ENCODE measurements around the gene EPDR1. TPM values are rescaled to one million over a fixed set of nuclear protein-coding genes. Genes with fewer than 3 reads are reported as not detected.

Gene EPDR1
- polyA plus RNA-seq, 4 donors, result 16.8 to 20.6 (median 19.3) TPM

DNA sequence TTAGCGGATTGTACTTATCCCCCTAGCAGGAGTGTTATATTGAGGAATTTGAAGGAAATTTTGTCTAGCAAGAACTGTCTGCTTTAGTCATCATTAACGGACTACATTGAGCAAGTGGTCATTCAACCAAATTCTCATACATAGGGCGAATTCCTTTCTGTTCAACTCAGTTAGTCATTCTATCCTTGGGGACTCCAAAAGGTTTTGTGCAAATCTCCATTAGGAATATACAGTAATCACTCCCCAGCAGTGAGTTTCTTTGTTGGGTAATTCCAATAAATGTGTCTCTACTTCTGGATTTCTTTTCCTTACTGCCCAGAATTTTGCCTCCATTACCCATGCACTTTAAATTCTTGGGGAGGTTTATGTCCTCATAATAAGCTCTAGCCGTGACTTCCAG, 51.1 kb downstream of the EPDR1 start:
- no peak for DNase-seq (ENCODE audit: low read depth in 4 of 4, low spot score in 2 of 4)

DNA sequence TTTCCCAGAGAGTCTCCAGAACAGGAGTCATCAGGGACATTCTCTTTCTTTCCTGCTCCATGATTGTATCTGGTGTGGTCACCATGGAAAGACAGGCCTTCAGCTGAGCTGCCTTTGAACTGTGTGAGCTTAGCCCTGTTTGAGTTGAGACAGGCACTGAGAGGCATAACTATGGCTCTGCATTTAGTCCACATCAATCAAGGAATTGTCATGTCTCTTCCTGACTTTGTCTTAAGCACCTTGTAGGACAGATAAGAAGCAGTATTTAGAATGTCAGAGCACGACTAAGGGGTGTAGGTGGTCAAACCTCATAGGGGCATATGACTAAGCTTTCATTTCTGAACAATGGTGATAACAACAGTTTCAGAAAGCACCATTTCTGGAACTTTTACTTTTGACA, 53.5 kb downstream of the EPDR1 start:
- no peak for DNase-seq (ENCODE audit: low read depth in 4 of 4, low spot score in 2 of 4)

DNA sequence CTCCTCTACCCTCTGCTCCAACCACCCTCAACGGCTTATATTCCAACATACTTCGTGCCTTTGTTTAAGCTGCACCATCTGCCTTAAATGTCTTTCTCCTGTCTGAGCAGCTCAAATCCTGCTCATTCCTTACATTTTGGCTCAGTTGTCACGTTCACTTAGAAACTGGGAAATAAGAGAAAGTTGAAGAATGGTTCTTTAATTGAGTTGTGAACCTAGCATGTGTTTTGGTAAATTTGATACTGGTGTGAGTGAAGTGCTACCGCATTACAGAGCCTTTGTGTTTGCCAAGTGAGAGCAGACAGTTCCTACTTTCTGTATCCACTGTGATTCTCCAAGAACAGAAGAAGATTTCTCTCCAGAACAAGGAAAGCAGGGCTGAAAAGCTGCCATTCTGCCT, 54.3 kb downstream of the EPDR1 start:
- DNase-seq (ENCODE audit: low read depth in 4 of 4, low spot score in 2 of 4), result no peak

DNA sequence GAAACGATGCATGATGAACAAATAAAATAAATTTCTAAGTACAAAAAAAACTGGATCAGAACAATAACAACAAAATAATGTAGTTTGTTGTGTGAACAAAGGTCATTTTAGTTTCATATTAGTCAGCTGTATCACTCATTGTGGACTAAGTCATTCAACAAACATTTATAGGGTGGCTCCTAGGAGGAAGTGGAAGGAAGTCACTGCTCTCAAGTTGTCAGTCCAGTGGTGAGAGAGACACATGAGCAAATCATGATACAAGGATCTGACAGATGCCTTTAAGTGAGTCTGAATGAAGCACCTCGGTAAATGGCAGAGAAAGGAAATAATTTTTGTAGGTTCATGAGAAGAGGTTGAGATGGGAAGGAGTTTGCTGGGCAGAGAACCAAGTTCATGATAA, 56.8 kb downstream of the EPDR1 start:
- DNase-seq (ENCODE audit: low read depth in 4 of 4, low spot score in 2 of 4), result no peak

DNA sequence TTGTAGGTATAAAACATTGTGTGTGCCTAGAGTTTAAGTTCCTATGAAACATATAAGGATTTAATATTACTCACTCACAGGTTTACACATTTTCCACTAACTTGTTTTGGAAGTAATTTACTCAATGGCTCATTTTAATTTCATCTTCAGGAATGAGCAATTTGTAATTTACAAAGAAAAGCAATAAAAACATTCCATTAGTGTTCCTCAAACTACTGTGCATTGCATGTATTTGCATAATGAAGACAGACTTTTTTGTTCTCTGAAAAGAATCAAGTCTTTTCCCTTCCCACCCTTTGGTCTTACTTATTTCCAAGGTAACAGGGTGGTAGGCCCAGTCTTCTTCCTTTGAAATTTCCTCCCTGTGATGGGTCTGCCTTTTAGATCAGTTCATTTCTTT, 61.2 kb downstream of the EPDR1 start:
- DNase-seq (ENCODE audit: low read depth in 4 of 4, low spot score in 2 of 4), result no peak

DNA sequence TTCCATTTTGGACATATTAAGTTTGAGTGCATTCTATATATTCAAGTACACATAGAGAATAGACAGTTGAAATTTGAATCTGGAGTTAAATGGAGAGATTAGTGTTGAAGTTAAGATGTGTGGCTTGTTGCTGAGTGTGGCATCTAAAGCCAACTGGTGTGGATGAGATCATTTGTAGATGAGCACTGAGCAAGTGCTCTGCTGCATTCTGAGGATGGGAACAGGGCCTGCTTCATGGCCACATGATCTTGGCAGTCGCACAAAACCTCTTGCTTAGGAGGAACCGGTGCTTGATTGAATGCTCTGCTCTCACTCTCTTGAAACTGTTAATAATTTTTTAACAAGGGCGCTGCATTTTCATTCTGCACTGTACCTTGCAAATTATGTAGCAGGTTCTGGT, 62.0 kb downstream of the EPDR1 start:
- no peak for DNase-seq (ENCODE audit: low read depth in 4 of 4, low spot score in 2 of 4)

DNA sequence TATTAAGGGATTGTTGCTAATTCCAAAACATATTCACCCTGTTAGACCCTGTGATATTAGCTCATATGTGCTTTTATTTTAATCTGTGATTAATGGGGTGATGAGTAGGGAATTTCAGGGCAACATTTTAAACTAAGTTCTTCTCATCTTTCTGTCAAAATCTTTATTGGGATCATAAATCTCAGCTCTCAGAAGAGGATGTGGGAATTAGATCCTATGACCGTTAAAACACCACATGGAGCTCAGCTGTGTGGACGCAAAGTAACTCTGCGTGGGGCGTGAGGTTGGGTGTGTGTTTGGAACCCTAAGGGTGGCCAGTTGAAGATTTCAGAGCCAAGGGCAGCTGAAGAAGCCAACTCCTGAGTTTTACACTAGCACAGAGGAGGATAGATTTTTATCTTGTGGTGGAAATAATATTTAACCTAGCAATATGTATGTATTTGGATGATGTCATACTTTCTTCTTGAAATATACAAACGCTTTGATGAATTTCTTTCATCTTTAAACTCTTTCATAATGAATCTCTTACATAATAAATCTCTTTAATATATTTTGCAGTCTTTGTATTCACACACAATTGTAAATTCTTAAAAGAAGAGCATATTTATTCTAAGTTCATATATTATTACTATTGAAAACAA, 64.4 kb downstream of the EPDR1 start:
- DNase-seq (ENCODE audit: low read depth in 4 of 4, low spot score in 2 of 4), result peak in 3 of 4 donors; percentile 21 to 24 (median 24)

DNA sequence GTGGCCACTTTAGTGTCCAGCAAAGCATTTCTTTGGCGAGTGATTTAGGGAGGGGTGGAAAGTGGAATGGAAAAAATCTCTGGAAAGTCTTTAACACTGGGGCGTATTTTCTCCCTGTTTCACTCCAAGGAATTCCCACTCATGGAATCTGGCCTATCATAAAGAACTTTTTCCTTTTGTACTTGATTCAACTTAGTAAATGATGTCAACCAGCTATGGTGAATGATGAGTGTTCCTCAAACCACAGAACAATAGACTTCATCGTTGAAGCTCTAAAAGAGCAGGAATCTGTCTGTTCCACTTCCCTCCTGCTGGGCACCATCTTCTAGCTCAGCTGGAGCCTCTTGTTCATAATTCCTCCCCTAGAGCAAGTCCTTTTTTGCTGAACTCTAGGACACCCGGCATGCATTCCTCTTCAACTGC, 66.5 kb downstream of the EPDR1 start:
- no peak for DNase-seq (ENCODE audit: low read depth in 4 of 4, low spot score in 2 of 4)

DNA sequence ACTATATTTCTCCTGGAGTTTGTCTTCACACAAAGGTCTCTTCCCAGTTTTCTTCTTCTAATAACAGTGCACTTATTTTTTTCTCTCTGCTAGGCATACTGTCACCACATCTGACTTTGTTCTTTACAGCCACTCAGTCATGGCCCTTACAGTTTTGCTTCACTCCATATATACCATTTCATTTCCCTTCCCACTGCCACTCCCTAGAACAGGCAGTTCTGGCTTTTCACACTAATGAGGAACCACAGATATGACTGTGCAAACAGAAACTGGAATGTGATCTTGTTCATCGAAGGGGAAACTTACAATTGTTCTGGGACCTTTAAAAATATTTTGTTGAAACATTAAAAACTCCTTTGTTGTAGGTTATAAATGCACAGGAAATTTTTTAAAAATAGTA, 67.3 kb downstream of the EPDR1 start:
- no peak for DNase-seq (ENCODE audit: low read depth in 4 of 4, low spot score in 2 of 4)

DNA sequence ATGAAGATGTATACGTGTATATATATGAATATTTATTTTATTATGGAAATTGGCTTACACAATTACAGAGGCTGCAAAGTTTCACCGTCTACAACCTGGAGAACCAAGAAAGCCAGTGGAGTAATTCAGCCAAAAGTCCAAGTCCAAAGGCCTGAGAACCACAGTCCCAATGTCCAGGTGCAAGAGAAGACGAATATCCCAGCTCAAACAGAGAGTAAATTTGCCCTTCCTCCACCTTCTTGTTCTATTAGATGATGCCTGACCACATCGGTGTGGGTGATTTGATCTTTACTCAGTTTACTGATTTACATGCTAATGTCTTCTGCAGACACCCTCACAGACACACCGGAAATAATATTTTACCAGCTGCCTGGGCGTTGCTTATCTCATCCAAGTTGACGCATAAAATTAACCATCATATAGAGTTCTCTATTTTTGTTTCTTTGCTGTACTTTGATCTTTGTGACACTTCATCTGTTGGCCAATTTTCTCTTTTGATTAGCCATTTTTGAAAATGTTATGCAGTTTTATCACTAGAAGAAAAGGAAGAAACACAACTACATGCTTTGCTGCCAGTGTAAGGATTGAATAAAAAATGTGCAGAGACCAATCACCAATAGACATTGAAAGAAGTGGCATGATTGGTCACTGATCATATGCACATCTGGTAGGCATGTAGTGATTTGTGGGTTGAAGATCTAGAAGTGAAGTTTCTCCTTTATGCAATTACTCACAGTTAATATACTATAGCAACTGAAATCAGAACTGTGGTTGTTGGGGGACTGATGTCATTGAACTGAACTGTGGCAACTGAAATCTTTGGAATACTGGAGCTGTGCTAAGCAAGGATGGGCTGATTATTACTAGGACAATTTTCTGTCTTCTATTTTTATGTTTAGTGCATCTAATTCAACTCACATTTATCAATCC, 68.5 kb downstream of the EPDR1 start:
- no peak for DNase-seq (ENCODE audit: low read depth in 4 of 4, low spot score in 2 of 4)

DNA sequence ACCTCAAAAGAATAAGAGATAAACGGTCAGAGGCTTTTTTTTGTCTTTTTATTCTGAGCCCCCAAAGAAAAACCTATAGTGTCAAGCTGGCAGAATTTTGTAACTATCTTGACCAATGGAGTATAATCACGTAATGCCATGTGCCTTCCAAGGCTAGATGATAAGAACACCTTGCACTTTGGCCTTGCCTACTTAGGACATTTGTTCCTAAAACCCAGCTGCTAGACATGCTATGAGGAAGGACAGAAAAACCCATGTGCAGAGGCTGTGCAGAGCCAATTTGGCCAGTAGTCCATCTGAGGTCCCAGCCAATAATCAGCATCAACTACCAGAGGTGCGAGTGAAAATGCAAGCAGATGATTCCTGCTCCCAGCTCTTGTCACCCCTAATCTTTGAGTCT, 69.9 kb downstream of the EPDR1 start:
- no peak for DNase-seq (ENCODE audit: low read depth in 4 of 4, low spot score in 2 of 4)

DNA sequence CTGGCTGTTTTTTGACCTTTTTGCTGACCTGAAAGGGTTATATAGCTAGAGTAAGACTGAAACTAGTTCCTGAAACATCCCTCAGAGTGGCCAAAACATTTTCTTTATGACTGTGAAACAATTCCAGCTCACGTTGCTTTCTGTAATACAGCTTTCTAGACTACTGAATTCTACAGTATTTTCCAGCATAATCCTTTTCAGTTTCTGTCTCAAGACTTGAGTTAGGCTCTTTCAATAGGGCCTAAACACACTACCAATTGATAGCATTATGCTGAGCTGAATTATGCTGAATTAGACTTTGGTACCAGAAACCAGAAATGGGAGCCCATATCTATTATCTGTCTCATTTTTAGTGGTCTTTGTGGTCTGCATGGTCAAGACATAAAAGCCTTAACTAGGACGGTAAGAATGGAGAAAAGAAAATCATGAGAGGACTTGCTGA, 72.6 kb downstream of the EPDR1 start:
- DNase-seq (ENCODE audit: low read depth in 4 of 4, low spot score in 2 of 4), result no peak

DNA sequence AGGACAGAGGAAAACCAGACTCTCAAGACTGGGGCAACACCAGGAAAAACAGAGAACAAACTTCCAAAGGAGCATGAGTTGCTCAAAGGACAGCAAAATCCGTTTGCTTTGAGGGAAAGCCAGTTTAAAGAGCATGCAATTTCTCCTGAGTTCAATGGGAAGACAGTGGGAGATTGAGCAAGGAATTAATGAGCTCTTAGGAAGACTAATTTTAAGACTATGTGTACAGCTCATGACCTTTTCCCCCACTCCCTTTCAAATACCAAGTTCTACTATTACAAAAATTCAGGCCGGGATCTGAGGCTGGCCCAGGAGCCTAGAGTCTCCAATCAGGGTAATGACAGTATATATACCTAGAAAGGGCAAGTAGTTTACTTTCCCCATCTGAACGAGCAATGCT, 79.2 kb downstream of the EPDR1 start:
- DNase-seq (ENCODE audit: low read depth in 4 of 4, low spot score in 2 of 4), result no peak

DNA sequence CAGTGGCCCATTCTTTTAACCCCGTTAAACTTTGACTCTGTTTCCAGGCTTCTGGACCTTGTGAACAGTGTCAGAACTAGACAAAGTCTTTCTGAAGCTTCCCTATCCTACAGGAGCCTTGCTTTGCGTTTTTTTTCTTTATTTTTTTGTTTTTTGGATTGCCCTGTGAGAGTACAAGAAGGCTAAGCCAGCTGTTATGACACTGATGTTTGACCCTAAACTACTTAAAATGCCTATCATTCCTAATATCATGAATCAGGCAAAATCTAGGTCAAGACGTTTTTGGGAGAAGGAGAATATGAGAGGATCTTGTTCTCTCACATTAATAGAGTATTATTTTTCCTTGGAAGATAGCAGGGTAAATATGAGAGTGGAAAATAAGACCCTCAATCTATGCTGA, 79.8 kb downstream of the EPDR1 start:
- no peak for DNase-seq (ENCODE audit: low read depth in 4 of 4, low spot score in 2 of 4)

Other genes with a start within 250 kb of the EPDR1 start
- under 1 TPM; 0.20 to 0.36 (median 0.28) TPM for gene GPR141, start 236.9 kb upstream of the EPDR1 start, polyA plus RNA-seq (ENCODE audit: insufficient read length in 4 of 4)
- gene NME8, start 72.0 kb upstream of the EPDR1 start, polyA plus RNA-seq (ENCODE audit: insufficient read length in 4 of 4), result under 1 TPM in 1 of 4 donors, not detected in 3; 0.41 TPM
- gene SFRP4, start 3.8 kb upstream of the EPDR1 start, polyA plus RNA-seq (ENCODE audit: insufficient read length in 4 of 4), result 1 to 10 TPM; 2.0 to 2.6 (median 2.3) TPM